Measurements from ENCODE around the gene KIR3DL2.
"Not testable (repeated sequence)": the region's sequence is repeated elsewhere in the genome, so short reads cannot be mapped to it uniquely, and the experiment has no call there.

- not testable (repeated sequence) for TF ChIP-seq EP300, POLR2A (IDR thresholded peaks at IDR 0.05)
- TF ChIP-seq, protein P1, sequence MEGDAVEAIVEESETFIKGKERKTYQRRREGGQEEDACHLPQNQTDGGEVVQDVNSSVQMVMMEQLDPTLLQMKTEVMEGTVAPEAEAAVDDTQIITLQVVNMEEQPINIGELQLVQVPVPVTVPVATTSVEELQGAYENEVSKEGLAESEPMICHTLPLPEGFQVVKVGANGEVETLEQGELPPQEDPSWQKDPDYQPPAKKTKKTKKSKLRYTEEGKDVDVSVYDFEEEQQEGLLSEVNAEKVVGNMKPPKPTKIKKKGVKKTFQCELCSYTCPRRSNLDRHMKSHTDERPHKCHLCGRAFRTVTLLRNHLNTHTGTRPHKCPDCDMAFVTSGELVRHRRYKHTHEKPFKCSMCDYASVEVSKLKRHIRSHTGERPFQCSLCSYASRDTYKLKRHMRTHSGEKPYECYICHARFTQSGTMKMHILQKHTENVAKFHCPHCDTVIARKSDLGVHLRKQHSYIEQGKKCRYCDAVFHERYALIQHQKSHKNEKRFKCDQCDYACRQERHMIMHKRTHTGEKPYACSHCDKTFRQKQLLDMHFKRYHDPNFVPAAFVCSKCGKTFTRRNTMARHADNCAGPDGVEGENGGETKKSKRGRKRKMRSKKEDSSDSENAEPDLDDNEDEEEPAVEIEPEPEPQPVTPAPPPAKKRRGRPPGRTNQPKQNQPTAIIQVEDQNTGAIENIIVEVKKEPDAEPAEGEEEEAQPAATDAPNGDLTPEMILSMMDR (IDR thresholded peaks at IDR 0.05): not testable (repeated sequence)
Observed at GRCh38 chr19:54832496-54832895, 17.7 kb upstream of the KIR3DL2 start, which contains the start of gene KIR2DS4.
